OCI-LY7 (cell line): ENCODE data around the gene SELENOI.

Experiments used
- EZH2phosphoT487 ChIP-seq: fragments of 200-600 bp; sonication (generic); IDR thresholded peaks from 2 replicates; pipeline ENCODE4 v1.6.1; 2018; ENCODE audit warnings: low read depth, borderline replicate concordance, mild to moderate bottlenecking, mixed run types, antibody characterized with exemption, low read length, moderate library complexity, mixed read lengths
- TF ChIP-seq, protein P1 (sequence below): fragments of 200-600 bp; sonication (generic); conservative IDR thresholded peaks from 2 replicates; pipeline ENCODE4 v1.5.1; 2014; ENCODE audit warnings: mild to moderate bottlenecking, antibody characterized with exemption, low read length, moderate library complexity, mixed read lengths

DNA sequence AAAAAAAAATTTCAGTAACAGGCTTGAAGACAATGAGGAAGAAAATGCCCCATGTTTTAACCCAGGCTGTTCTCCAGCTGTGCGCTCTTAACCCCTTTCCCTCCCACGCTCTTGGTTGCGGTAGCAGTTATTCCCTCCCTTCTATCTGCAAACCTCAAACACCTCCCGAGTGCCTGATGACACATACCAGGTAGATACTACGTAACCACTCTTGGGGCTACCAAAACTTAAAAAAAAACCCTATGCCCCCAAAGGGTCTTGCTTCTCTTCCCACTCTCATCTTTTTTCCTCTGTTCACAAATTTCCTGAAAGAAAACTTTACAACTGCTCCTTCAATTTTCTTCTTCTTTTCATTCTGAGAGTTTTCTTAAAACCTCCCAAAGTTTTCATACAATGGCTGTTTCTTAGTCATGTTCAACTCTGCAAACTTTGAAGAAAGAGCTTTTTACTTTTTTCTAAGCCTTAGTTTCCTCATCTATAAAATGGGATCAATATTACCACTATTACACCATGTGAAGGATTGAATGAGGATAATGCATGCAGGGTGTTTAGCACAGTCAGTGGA lies 50.9 kb downstream of the SELENOI start:
- TF ChIP-seq, protein P1, sequence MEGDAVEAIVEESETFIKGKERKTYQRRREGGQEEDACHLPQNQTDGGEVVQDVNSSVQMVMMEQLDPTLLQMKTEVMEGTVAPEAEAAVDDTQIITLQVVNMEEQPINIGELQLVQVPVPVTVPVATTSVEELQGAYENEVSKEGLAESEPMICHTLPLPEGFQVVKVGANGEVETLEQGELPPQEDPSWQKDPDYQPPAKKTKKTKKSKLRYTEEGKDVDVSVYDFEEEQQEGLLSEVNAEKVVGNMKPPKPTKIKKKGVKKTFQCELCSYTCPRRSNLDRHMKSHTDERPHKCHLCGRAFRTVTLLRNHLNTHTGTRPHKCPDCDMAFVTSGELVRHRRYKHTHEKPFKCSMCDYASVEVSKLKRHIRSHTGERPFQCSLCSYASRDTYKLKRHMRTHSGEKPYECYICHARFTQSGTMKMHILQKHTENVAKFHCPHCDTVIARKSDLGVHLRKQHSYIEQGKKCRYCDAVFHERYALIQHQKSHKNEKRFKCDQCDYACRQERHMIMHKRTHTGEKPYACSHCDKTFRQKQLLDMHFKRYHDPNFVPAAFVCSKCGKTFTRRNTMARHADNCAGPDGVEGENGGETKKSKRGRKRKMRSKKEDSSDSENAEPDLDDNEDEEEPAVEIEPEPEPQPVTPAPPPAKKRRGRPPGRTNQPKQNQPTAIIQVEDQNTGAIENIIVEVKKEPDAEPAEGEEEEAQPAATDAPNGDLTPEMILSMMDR = no peak
- no peak for TF ChIP-seq EZH2phosphoT487
